ACC112 (cell line): ENCODE measurements around the gene PLCD3.

Experiments
- H2AFZ ChIP-seq: fragments of 200-600 bp; sonication (generic); one replicate; pipeline ENCODE4 v1.6.0; 2017; ENCODE audit warnings: antibody characterized with exemption, low read length; ENCODE audit not compliant: unreplicated experiment
- H3K27ac ChIP-seq: fragments of 200-600 bp; sonication (generic); 2 replicates; pipeline ENCODE4 v1.5.1; 2014; ENCODE audit warnings: low read depth, mild to moderate bottlenecking, antibody characterized with exemption, low read length, moderate library complexity
- H3K27me3 ChIP-seq: fragments of 200-600 bp; sonication (generic); 2 replicates; pipeline ENCODE4 v1.6.1; 2014; ENCODE audit warnings: mild to moderate bottlenecking, antibody characterized with exemption, low read length, moderate library complexity, mixed read lengths; ENCODE audit not compliant: insufficient read depth
- H3K36me3 ChIP-seq: fragments of 200-600 bp; sonication (generic); 2 replicates; pipeline ENCODE4 v1.6.1; 2016; ENCODE audit warnings: mild to moderate bottlenecking, antibody characterized with exemption, low read length, moderate library complexity, mixed read lengths; ENCODE audit not compliant: insufficient read depth
- H3K4me1 ChIP-seq: fragments of 200-600 bp; sonication (generic); one replicate; pipeline ENCODE4 v1.6.1; 2016; ENCODE audit warnings: low read length, mixed read lengths; ENCODE audit not compliant: insufficient read depth, unreplicated experiment, control insufficient read depth
- H3K4me3 ChIP-seq: fragments of 200-600 bp; sonication (generic); 2 replicates; pipeline ENCODE4 v1.5.1; 2014; ENCODE audit warnings: mild to moderate bottlenecking, low read depth, low read length
- H3K79me2 ChIP-seq: fragments of 200-600 bp; sonication (generic); one replicate; pipeline ENCODE4 v1.6.0; 2016; ENCODE audit warnings: low read length; ENCODE audit not compliant: control insufficient read depth, unreplicated experiment, insufficient read depth

The PLCD3 gene

DNA sequence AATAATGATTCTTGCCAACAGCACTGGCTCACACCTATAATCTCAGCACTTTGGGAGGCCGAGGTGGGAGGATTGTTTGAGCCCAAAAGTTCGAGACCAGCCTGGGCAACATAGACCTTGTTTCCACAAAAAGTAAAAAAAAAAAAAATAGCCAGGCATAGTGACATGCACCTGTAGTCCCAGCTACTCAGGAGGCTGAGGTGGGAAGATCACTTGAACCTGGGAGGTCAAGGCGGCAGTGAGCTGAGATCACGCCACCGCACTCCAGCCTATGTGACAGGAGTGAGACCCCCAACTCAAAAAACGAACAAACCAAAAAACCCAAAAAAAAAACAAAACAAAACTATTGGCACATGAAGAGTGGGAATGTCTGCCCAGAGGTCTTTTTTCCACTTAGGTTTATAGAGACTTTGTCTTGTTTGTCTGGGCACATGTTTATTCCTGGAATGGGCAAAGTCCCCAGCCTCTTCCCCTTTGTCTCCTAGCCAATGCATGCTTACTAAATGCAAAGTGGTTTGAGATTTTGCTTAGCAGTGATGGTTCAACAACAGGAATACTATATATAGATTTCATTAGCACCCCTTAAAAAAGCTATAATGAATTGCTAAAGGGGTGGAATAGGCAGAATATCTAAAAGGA is 45.3 kb downstream of the PLCD3 start:
- Histone ChIP-seq H3K36me3 (peaks cover 38% of the 10 kb centered on the region), H3K4me1 (peaks cover 24% of the 10 kb centered on the region)

DNA sequence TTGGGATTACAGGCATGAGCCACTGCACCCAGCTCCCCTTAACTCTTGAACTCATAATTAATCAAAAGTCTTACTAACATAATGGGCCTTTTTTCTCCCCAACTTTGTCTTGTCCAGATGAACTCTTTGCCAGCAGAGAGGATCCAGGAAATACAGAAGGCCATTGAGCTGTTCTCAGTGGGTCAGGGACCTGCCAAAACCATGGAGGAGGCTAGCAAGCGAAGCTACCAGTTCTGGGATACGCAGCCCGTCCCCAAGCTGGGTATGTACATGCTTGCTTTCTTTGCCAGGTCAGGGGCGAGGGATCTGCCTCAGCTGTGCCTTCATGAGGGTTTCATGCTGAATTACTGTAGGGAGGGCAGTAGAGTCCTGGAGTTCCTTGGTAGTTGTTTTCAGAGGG is 45.9 kb downstream of the PLCD3 start:
- no peak overlapping the region for H3K4me3 ChIP-seq
- H3K79me2 ChIP-seq, result peaks cover 4% of the 10 kb centered on the region
- H2AFZ ChIP-seq, result no peak overlapping the region
- no peak overlapping the region; the same call in 1 of the 2 replicates for H3K27ac ChIP-seq
- peaks cover 20% of the 10 kb centered on the region for H3K4me1 ChIP-seq
- peaks cover 38% of the 10 kb centered on the region for H3K36me3 ChIP-seq
- no peaks in the 10 kb centered on the region for H3K27me3 ChIP-seq

More for the DNA sequence above, 45.3 kb downstream of the PLCD3 start:
- peak overlapping the region; percentile 59 for H3K27ac ChIP-seq
- no peaks in the 10 kb centered on the region for H3K79me2 ChIP-seq
- no peaks in the 10 kb centered on the region for H3K27me3 ChIP-seq
- H3K4me3 ChIP-seq, result no peak overlapping the region
- H2AFZ ChIP-seq, result no peak overlapping the region

DNA sequence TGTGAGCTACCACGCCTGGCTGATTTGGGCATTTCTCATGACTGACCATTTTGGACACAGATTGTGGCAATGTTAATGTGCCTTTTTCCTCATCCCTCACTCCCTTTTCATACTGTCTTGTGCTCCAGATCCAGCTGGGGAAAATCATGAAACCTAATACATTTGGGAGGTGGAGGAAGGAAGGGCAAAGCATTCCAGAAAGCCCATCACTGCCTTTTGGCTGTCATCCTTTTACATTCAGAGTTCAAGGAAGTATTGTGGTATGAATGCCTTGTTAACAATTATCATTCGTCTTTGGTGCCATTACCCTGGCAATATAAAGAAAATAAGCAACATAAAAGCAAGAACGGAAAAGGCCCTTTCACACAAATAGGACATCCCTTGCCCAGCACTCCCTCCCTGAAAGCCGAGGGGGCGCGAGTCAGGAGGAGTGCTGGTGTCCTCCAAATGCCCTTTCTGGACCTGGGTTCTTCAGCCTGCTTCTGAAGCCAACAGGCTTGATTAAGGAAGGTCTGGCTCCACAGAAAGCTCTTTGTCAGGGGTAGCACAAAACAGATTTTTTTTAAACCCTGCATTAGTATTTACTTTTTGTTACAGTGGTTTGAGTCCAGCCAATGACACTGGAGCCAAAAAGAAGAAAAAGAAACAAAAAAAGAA is 51.1 kb downstream of the PLCD3 start:
- H3K4me1 ChIP-seq, result peaks cover 7% of the 10 kb centered on the region
- no peak overlapping the region for H3K4me3 ChIP-seq
- H3K27me3 ChIP-seq, result no peaks in the 10 kb centered on the region
- no peak overlapping the region for H2AFZ ChIP-seq
- H3K36me3 ChIP-seq, result peaks cover 35% of the 10 kb centered on the region
- H3K79me2 ChIP-seq, result peaks cover 42% of the 10 kb centered on the region
- H3K27ac ChIP-seq, result no peak overlapping the region

DNA sequence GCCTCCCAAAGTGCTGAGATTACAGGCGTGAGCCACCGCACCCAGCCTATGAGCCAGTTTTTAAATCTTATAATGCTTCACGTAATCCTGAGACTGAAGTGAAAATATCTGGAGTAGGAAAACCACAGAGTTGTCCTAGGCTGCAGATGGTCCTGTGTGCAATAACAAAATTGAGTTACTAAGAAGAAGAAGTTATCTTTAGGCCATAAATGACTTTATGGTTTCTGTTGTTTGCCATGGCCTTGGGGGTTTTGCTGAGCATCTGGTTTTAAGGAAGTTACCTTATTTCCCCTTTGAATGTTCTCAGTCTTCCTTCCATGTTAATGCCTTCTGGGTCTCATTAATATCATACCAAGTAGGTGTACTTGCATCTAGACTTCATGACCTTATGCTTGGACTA is 54.7 kb downstream of the PLCD3 start:
- H3K79me2 ChIP-seq, result peaks cover 61% of the 10 kb centered on the region
- no peak overlapping the region for H3K4me3 ChIP-seq
- peaks cover 21% of the 10 kb centered on the region for H3K4me1 ChIP-seq
- peaks cover 28% of the 10 kb centered on the region for H3K36me3 ChIP-seq
- no peak overlapping the region for H2AFZ ChIP-seq
- H3K27me3 ChIP-seq, result no peaks in the 10 kb centered on the region
- H3K27ac ChIP-seq, result no peak overlapping the region

DNA sequence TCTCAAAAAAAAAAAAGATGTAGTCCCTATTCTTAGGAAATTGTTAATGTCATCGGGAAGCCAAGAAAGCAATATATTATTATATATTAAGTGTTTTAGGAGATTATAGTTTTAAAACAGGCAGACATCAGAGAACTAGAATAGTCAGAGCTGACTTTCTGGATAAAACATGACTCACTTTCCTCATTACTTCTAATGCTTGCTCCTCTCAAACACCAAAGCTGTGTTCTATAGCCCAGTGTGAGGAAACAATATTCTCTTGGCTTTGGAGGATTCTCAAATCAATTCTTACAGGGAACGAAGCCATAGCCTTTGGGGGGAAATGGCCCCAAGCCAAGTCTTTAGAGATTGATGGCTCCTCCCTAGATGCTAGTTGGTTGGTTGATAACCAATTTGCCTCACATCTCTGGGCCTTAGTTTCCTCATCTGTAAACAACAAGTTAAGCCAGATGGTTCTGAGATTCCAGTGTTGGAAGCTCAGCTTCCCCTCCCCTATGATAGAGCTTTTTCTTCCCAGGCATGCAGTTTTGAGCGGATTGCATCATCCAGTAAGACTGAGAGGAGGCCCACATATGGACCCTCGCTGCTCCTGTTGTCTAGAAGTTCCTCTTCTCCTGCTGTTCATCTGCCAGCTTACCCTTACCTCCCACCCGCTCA is 58.8 kb downstream of the PLCD3 start:
- Histone ChIP-seq H3K36me3 (peaks cover 10% of the 10 kb centered on the region; the same call in 1 of the 2 replicates), H3K27me3 (no peaks in the 10 kb centered on the region), H3K4me1 (peaks cover 28% of the 10 kb centered on the region), H3K4me3 (no peak overlapping the region), H2AFZ (no peak overlapping the region), H3K79me2 (peaks cover 60% of the 10 kb centered on the region), H3K27ac (peak overlapping the region; percentile 66)

DNA sequence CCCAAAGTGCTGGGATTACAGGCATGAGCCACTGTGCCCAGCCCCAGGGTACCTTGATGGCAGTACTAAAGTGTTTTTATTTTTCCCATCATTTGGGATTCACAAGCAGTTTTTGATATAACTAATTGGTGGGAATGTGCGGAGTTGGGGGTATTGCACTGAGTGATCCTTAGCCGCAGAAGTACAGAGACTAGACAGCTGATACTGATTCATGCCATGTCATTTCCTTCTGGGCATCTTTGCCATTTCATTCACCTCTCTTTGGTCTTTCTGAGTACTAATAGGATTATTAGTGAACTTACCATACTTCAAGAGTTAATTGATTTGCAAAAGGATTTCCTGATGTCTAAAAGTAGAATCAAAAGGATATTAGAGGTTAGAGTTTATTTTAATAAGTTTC is 61.5 kb downstream of the PLCD3 start:
- Histone ChIP-seq H3K27ac (peak overlapping the region; percentile 26; the same call in 1 of the 2 replicates), H3K4me3 (no peak overlapping the region)

DNA sequence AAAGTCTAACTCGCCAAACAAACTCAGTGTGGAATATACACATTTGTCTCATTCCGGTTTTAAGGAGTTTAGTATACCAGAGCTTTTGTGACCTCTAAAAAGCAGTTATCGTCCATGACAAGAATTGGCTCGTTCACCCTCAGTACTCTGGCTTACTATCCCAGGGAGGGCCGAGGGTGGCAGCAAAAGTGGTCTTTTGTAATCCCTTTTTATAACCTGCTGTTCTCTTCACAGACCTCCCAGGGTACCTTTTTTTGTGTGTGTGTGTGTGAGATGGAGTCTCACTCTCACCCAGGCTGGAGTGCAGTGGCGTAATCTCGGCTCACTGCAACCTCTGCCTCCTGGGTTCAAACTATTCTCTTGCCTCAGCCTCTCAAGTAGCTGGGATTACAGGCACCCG is 62.3 kb downstream of the PLCD3 start:
- Histone ChIP-seq H3K4me3 (no peak overlapping the region), H2AFZ (no peak overlapping the region), H3K27me3 (no peaks in the 10 kb centered on the region), H3K36me3 (peaks cover 5% of the 10 kb centered on the region; the same call in 1 of the 2 replicates), H3K79me2 (peaks cover 58% of the 10 kb centered on the region), H3K4me1 (peaks cover 16% of the 10 kb centered on the region), H3K27ac (no peak overlapping the region)

More for the DNA sequence above, 61.5 kb downstream of the PLCD3 start:
- peaks cover 17% of the 10 kb centered on the region for H3K4me1 ChIP-seq
- peaks cover 5% of the 10 kb centered on the region; the same call in 1 of the 2 replicates for H3K36me3 ChIP-seq
- no peak overlapping the region for H2AFZ ChIP-seq
- peaks cover 53% of the 10 kb centered on the region for H3K79me2 ChIP-seq
- H3K27me3 ChIP-seq, result no peaks in the 10 kb centered on the region

DNA sequence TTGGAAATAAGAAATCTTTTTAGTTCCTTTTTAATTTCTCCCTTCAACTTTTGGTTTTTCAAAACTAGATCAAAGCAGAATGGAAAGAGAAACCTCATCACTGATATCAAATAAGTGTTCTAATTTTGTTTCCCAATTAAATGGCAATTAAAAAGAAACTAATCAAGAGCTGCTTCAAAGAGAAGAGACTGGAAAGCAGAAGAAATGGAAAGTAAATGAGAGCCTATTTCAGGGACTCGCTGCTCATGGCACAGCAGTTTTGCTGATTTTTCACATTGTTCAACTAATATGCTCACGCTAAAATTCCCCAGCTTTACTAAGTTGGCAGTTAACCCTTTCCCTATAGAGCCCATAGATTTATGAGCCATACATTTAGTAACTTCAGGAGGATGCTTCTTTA is 64.7 kb downstream of the PLCD3 start:
- H3K4me3 ChIP-seq, result no peak overlapping the region
- H3K27me3 ChIP-seq, result no peaks in the 10 kb centered on the region
- H3K79me2 ChIP-seq, result peaks cover 67% of the 10 kb centered on the region
- H2AFZ ChIP-seq, result no peak overlapping the region
- H3K36me3 ChIP-seq, result no peaks in the 10 kb centered on the region
- peaks cover 13% of the 10 kb centered on the region for H3K4me1 ChIP-seq
- 0 out of 2 replicates have a peak overlapping the region, but pooled peaks have one; percentile 1 for H3K27ac ChIP-seq

DNA sequence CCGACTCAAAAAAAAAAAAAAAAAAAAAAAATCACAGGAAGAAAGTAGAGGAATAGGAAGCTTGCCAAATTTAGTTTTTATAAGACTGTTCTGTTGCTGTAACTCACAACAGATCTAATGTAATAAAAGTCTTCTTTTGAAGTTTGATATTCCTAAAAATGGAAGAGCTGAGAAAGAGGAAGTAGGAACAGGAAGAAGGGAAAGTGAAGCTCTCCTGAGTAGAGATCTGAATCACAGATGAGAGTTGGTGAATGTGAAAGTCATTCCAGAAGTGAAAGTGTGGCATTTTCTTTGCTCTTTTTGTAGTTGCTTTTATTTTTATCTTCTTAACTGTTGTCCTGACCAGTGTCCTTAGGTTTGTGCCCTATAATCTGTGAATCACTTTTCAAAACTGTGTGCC is 69.1 kb downstream of the PLCD3 start:
- H3K4me3 ChIP-seq, result peak overlapping the region; percentile 54; the same call in 1 of the 2 replicates
- peaks cover 19% of the 10 kb centered on the region for H3K4me1 ChIP-seq
- no peaks in the 10 kb centered on the region for H3K36me3 ChIP-seq
- H3K27me3 ChIP-seq, result no peaks in the 10 kb centered on the region
- peaks cover 75% of the 10 kb centered on the region for H3K79me2 ChIP-seq
- no peak overlapping the region for H2AFZ ChIP-seq
- 0 out of 2 replicates have a peak overlapping the region, but pooled peaks have one; percentile 23 for H3K27ac ChIP-seq

DNA sequence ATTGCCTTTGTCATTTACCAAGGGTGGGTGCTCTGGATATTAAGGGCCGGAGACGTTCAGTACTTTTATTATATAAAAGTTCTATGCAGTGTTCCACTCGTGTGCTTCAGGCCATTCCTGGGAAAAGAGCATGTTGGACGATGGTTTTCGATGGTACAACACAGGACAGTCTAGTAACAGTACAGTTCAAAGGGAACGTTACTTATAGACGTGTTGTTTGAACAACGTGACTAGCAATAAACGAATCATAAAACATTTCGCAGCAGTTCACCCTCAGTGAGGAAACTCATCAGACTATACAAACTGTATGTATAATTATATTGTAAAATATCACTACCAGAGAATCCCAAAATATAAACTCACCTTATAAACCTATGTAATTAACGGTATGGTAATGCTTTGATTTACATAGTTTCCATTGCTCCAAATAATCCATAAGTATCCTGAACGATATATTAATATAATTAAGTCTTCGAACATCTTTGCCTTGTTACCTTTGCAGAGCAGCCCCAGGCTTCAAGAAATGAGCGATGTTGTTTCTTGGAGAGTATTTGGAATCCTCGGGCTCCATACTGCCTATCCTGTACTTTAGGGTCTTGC is 70.6 kb downstream of the PLCD3 start:
- Histone ChIP-seq H3K27ac (peak overlapping the region; percentile 89), H3K36me3 (no peaks in the 10 kb centered on the region), H3K4me1 (peaks cover 19% of the 10 kb centered on the region), H3K4me3 (peak overlapping the region; percentile 94), H3K79me2 (peaks cover 64% of the 10 kb centered on the region), H2AFZ (peak overlapping the region; percentile 78), H3K27me3 (no peaks in the 10 kb centered on the region)
